Motor neuron (in vitro differentiated cells): Measurements from ENCODE around the gene ANKMY1. TPM values are rescaled to one million over a fixed set of nuclear protein-coding genes. Genes with fewer than 3 reads are reported as not detected.
"Not testable (repeated sequence)": the region's sequence is repeated elsewhere in the genome, so short reads cannot be mapped to it uniquely, and the experiment has no call there.

Experiments
- ATAC-seq, 8 experiments: fragments of 200-7000 bp; cut with Tn5 transposase; replicated peaks in 6 of 8; 2 replicates each; pipeline ENCODE4 v1.8.0; 2021; ENCODE audit warnings: mild to moderate bottlenecking in 8 of 8, moderate library complexity in 8 of 8
- H3K27ac ChIP-seq, 2 donors: fragments of 250-450 bp; sonication (Bioruptor Pico); 2 replicates each; pipeline ENCODE4 v1.9.0; 2021; ENCODE audit warnings: antibody characterized with exemption in 2 of 2, mild to moderate bottlenecking in 2 of 2, moderate library complexity in 1 of 2
- H3K4me1 ChIP-seq, 2 donors: fragments of 250-450 bp; sonication (Bioruptor Pico); replicated peaks in 1 of 2; 2 replicates each; pipeline ENCODE4 v1.6.1; 2021; ENCODE audit warnings: antibody characterized with exemption in 2 of 2, mild to moderate bottlenecking in 2 of 2, moderate library complexity in 1 of 2
- H3K4me3 ChIP-seq, 5 donors: fragments of 250-450 bp; sonication (Bioruptor Pico); 2 replicates each; pipeline ENCODE4 v1.9.0; 2021; ENCODE audit warnings: antibody characterized with exemption in 5 of 5, mild to moderate bottlenecking in 5 of 5, moderate library complexity in 4 of 5
- WGBS, 10 experiments: fragments of 450-650 bp; shearing (Covaris generic); methylation state at CpG; one replicate each; pipeline ENCODE4 v1.0.0; 2022; 5-methylcytosine and 5-hydroxymethylcytosine counted together
- in situ Hi-C, 9 experiments: fragments of 400-800 bp; cut with MboI; loops; one replicate each; pipeline ENCODE4 v1.15.0; 2021; ENCODE audit warnings: low sequenced_read_pairs in 9 of 9, low pct_unique_long_range_greater_than_20kb in 2 of 9; ENCODE audit not compliant: unreplicated experiment in 9 of 9
- total RNA-seq, 8 experiments: library from RNA; unstranded; fragments of 300-600 nt; gene quantifications; 2 replicates each; pipeline versions ENCODE4 v1.2.3 to v1.2.4, GENCODE V29; 2022

The ANKMY1 gene
- total RNA-seq, 8 experiments from 2014 or later = 4.9 to 27.3 (median 9.5) TPM

- in situ Hi-C loops = no loop called here
- peak within 1 kb of the TSS; percentile 60 to 89 (median 86) for H3K4me3 ChIP-seq
- 0 to 15% (median 0%) methylated on average over 1 to 4 of the region's 106 CpGs; no CpG with 5 or more reads in 7 of the 10 experiments for WGBS, 10 experiments
- peak within 1 kb of the TSS; percentile 79 to 85 for H3K27ac ChIP-seq
- ATAC-seq = peak; percentile 34 to 72 (median 60)
- peaks cover 24 to 32% of the 10 kb centered on the region in 2 donors for H3K4me1 ChIP-seq
Observed at GRCh38 chr2:240567872-240568677, 10.3 kb upstream of the ANKMY1 start, which contains the start of gene RNPEPL1. RNPEPL1 (plus strand) TSS chr2:240568484; CDS start chr2:240568587, 103 bp downstream.

DNA sequence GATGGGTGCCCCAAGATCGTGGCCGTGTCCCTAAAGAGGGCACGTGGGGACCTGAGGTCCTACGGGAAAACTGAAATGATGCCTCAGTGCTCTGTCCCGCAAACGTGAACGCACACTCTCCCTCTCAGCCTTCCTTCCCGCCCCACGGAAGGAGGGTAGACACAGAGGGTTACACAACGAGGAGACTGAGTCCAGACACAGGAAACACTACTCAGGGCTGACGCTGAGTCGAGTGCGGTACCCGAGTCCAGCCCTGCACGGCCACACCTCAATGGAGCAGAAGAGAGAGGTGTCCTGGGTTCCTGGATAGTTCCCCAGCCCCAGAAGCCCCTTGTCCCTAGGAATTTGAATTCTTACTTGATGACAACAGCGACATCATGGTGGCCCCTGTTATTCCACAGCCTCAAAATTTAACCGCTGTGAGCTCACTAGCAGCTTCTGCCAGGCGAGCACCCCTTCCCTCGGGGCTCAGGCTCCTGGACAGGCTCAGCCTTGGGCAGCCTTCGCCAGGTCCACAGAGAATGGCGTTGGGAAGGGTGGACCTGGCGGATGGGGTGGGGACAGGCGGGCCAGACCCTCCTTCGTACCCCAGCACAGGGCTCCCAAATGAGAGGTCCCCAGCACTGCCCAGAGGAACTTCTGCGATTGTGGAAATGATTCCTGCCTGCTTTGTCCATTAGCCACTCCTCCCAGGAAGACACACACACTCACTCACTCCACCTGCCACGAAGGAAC lies 9.5 kb upstream of the ANKMY1 start:
- H3K4me1 ChIP-seq = peaks cover 24 to 32% of the 10 kb centered on the region in 2 donors
- WGBS, 10 experiments = 0 to 80% (median 40%) methylated on average over 1 to 5 of the region's 26 CpGs; no CpG with 5 or more reads in 3 of the 10 experiments

DNA sequence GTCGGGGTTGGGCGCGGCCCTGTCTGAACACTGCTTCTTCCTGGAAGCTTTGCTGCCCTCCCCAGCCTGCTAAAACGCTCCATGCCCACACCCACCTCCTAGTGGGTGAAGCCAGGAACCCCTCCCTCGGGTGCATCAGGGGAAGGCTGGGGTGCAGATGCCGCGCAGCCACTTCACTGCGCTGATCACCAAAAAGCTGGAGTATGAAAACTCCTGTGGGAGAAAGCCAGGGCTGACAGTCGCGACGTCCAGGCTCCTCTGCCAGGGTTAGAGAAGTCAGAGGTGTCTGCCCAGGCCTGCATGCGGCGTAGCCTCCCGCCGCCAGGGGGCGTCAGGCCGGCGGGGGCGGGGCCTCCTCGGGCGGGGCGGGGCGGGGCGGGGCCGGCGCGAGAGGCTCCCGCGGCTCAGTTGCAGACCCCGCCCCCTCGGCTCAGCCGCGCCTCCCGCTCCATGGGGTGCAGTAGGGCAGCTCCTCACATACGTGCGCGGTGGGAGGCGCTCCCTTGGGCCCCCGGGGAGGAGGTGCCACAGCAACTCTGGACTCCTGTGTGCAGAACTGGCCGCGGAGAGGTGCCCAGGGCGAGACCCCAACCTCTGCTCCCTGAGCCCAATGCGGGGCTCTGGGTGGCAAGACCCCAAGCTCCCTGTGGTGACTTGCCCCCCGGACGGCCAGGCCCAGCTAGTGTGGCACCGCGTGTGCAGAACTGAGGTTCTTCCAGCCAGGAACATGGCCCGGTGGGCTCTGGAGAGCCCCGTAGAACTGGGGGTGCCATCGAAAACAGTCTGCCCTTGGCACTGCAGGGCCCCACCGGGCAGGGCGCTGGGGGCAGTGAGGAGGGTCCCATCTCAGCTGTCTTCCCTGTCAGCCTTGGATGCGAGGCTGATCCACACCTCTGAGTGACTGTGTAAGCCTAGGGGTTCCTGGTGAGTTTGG lies 8.7 kb upstream of the ANKMY1 start:
- H3K4me3 ChIP-seq = peak overlapping the region; percentile 5 to 60 (median 13)
- peak; percentile 37 to 71 (median 63) for ATAC-seq
- in situ Hi-C loops = no loop called here
- WGBS, 10 experiments = 0 to 100% (median 37%) methylated on average over 1 to 8 of the region's 53 CpGs; no CpG with 5 or more reads in 5 of the 10 experiments
- H3K4me1 ChIP-seq = peaks cover 27 to 37% of the 10 kb centered on the region in 2 donors
- H3K27ac ChIP-seq = no peak overlapping the region

More for the DNA sequence above, 9.5 kb upstream of the ANKMY1 start:
- Histone ChIP-seq H3K4me3 (peak overlapping the region; percentile 60 to 89 (median 86)), H3K27ac (no peak overlapping the region)
- in situ Hi-C loops = no loop called here
- ATAC-seq = peak in 1 of 8 experiments; percentile 0

DNA sequence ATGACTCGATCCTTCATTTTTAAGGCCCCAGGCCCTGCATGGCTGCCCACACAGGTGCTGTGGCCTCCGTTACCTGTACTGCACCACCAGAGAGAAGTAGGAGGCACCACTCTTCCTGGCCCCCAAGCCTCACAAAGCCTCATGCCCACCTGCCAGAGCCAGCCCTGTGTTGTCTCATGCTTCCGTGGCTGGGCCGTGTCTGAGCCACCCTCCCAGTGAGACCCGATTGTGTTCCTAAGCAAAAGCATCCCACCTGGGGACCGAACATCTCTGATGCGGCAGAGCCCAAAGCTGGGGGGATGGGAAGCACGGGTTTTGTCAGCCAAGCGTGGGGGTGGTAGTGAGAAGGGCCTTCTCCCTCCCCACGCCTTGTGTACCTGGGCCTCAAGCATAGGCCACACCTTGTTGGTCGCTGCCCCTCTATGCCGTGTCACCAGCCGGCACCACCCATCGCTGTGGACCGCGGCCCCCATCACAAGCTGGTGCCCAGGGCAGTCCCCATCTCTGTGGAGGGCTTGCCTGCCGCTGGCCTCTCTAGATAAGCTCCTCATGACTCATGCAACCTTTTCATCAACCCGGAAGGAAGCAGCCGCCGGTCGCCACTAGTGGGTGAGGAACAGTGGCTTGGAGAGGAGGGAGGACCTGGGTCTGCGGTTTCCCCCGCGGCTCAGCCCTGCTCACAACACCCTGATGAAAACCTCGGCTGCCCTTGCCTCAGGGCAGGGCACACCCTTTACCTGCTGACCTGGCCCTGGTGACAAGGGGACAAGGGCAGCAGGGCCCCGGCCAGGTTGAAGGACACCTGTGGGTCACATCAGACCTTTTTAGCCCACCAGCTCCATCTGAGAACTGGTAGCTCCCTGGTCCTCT lies 7.8 kb upstream of the ANKMY1 start:
- peak; percentile 1 to 42 (median 18) for ATAC-seq
- in situ Hi-C loops = no loop called here
- H3K27ac ChIP-seq = no peak overlapping the region
- WGBS, 10 experiments = 30 to 100% (median 94%) methylated on average over 1 to 5 of the region's 26 CpGs; no CpG with 5 or more reads in 1 of the 10 experiments
- peaks cover 27 to 37% of the 10 kb centered on the region in 2 donors for H3K4me1 ChIP-seq
- no peak overlapping the region for H3K4me3 ChIP-seq

- 79 to 100% (median 92%) methylated on average over 1 to 8 of the region's 10 CpGs for WGBS, 10 experiments
- peaks cover 27 to 34% of the 10 kb centered on the region in 2 donors for H3K4me1 ChIP-seq
- no peak overlapping the region for H3K27ac ChIP-seq
- ATAC-seq = no peak
- no peak overlapping the region for H3K4me3 ChIP-seq
- in situ Hi-C loops = no loop called here
Observed at GRCh38 chr2:240564561-240565332, 7.0 kb upstream of the ANKMY1 start.

- Histone ChIP-seq H3K4me1 (peaks cover 28 to 34% of the 10 kb centered on the region in 2 donors), H3K27ac (no peak overlapping the region), H3K4me3 (no peak overlapping the region)
- in situ Hi-C loops = no loop called here
- WGBS, 10 experiments = 60 to 100% (median 90%) methylated on average over 1 to 7 of the region's 12 CpGs; no CpG with 5 or more reads in 1 of the 10 experiments
- ATAC-seq = no peak
Observed at GRCh38 chr2:240563951-240564560, 6.3 kb upstream of the ANKMY1 start.

- H3K4me3 ChIP-seq, ATAC-seq, in situ Hi-C loops, H3K27ac ChIP-seq: not testable (repeated sequence)
- H3K4me1 ChIP-seq = peaks cover 29 to 33% of the 10 kb centered on the region in 2 donors
- WGBS, 10 experiments = 95 to 100% (median 99%) methylated on average over 3 to 12 of the region's 17 CpGs; no CpG with 5 or more reads in 3 of the 10 experiments
Observed at GRCh38 chr2:240563231-240563630, 5.4 kb upstream of the ANKMY1 start.

GRCh38 chr2:240561325-240561971 lies 3.7 kb upstream of the ANKMY1 start:
- WGBS, 10 experiments = 0 to 61% (median 38%) methylated on average over 2 to 14 of the region's 14 CpGs
- in situ Hi-C loops = no loop called here
- Histone ChIP-seq H3K4me1 (peaks cover 23 to 26% of the 10 kb centered on the region in 2 donors), H3K4me3 (peak overlapping the region; percentile 52 to 81 (median 74)), H3K27ac (peak overlapping the region; percentile 49 to 94)
- peak in 6 of 8 experiments; percentile 1 to 4 (median 3) for ATAC-seq

DNA sequence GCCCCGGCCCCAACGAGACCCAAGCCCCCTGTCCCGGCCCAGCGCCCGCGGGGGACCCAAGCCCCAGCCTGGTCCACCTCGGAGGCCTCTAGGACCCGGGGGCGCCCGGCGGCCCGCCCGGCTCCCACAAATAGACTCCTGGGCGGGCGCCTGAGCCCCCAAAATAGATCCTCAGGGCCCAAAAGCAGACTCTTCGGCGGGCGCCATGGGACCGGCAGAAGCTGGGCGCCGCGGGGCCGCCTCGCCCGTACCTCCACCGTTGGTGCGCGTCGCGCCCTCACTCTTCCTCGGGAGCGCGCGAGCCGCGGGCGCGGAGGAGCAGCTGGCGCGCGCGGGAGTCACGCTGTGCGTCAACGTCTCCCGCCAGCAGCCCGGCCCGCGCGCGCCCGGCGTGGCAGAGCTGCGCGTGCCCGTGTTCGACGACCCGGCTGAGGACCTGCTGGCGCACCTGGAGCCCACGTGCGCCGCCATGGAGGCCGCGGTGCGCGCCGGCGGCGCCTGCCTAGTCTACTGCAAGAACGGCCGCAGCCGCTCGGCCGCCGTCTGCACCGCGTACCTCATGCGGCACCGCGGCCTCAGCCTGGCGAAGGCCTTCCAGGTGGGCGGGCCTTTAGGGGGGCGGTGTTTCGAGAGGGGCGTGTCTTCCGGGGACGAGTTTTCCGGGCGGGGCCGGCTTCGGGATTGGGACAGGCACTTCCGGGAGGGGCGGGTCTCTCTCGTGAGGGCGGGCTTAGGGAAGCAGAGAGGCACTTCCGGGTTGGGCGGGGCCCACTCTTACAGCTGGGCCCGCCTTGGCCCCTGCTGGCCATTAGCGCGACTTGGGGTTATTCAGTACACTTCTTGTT lies 2.9 kb upstream of the ANKMY1 start:
- in situ Hi-C loops = no loop called here
- peak; percentile 53 to 74 (median 72) for ATAC-seq
- Histone ChIP-seq H3K4me1 (peaks cover 18 to 22% of the 10 kb centered on the region in 2 donors), H3K4me3 (peak overlapping the region; percentile 52 to 81 (median 74)), H3K27ac (peak overlapping the region; percentile 90 to 94)
- WGBS, 10 experiments = 0 to 2% methylated on average over 2 to 7 of the region's 101 CpGs; no CpG with 5 or more reads in 8 of the 10 experiments

GRCh38 chr2:240560084-240560479 lies 2.3 kb upstream of the ANKMY1 start, which contains the start of gene DUSP28:
DUSP28 (plus strand) TSS chr2:240560357; CDS start chr2:240560685, 328 bp downstream.
- in situ Hi-C loops = no loop called here
- peak; percentile 55 to 77 (median 72) for ATAC-seq
- Histone ChIP-seq H3K27ac (peak within 1 kb of the TSS; percentile 90 to 94), H3K4me1 (peaks cover 16 to 22% of the 10 kb centered on the region in 2 donors), H3K4me3 (peak within 1 kb of the TSS; percentile 52 to 81 (median 74))
- WGBS, 10 experiments = 0 to 1% (median 0%) methylated on average over 1 to 22 of the region's 39 CpGs; no CpG with 5 or more reads in 2 of the 10 experiments
